ENCODE measurements around the gene FAM50B.

- no peak for TF ChIP-seq POLR2A (IDR thresholded peaks at IDR 0.05)
- TF ChIP-seq CTCF (IDR thresholded peaks at IDR 0.05 in 8 of 11, conservative IDR thresholded peaks at IDR 0.05 in 3 of 11), result no peak
- no peak for TF ChIP-seq POLR2AphosphoS5 (IDR thresholded peaks at IDR 0.05)
Measured at GRCh38 chr6:3835785-3836184, 13.4 kb upstream of the FAM50B start.

All from spleen (tissue), 7 donors.